Thoracic aorta endothelial cell (primary cell): ENCODE results near the gene GABRR2. TPM values are rescaled to one million over a fixed set of nuclear protein-coding genes. Genes with fewer than 3 reads are reported as not detected.

ENCODE experiments used
- total RNA-seq: library from RNA; depleted of rRNA; stranded (reverse); fragments of >200 nt; gene quantifications from 2 replicates; pipeline ENCODE4 v1.2.3, GENCODE V29; 2012

The GABRR2 gene
- total RNA-seq = 0.27 and 0.86 TPM in 2 replicates

DNA sequence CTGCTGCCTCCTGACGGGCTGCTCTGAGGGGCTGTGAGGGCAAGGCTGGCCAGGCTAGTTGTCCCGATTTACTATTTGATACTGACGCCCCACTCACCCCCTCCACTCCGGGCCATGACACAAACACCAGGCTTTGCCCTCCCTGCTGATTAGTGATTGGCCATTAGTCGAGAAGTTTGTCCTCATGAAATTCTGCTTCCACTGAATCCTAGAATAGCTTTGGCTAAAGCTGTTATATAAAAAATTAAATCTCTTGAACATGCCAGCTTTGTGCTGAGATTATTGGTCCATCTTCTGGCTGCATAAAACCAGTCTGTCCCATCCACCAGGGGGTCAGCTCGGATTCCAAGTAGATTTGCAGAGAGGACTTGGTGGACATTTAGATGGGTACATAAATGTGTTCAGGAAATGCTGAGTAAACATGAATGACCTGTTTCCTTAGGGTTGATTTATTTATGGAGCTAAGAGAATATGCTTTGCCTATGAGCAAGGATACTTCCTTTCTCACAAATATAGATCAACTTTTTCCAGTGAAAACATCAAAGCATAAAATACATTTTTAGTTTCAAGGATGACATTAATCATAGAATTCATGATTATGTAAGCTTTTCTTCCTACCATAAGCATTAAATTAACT lies at the start of gene GABRR2:
Gene GABRR2, minus strand, starts transcription at position 51 of the 637 bp plus-strand sequence. CDS start 134 bp downstream, outside the sequence.

DNA sequence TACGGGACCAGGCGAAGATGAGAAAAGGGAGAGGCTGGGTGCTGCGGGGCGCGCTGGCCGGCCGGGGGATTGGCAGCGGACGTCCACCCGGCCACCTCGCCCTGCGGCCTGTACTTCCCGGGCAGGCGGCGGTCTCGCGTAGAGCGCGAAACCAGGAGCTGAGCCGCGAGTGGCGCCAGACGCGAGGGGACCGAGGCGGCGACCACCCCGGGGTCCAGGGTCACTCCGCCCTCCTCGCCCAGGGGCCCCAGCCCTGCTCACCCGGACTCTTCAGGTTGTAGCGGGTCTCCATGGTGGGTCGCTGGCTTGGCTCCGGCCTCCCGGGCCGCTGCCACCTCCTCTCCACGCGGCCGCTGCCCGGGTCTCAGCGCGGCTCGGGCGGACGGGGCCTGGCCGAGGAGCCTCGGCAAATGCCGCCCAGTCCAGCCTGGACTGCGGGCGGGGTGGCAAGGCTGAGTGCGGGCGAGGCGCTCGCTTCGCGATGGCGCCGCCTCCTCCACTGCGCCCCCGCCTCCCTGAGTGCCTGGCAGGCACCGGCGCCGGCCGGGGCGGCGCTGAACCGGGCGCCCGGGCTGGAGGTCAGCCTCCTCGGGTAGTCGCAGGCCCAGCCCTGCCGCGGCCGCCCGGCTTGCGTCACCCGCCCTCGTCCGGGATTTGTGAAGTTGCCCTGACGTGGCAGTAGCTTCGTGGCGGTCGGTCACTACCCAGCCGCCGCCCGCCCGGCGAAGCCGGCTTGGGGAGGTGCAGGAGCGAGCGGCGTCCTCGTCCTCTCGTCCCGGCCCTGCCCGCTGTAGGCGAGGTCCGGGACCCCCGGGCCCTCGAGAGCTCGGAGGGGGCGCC lies 37.4 kb upstream of the GABRR2 start, which contains the start of gene UBE2J1:
Gene UBE2J1, minus strand, starts transcription at position 445 of the 840 bp plus-strand sequence. Its CDS starts 153 bp downstream, at position 292.

DNA sequence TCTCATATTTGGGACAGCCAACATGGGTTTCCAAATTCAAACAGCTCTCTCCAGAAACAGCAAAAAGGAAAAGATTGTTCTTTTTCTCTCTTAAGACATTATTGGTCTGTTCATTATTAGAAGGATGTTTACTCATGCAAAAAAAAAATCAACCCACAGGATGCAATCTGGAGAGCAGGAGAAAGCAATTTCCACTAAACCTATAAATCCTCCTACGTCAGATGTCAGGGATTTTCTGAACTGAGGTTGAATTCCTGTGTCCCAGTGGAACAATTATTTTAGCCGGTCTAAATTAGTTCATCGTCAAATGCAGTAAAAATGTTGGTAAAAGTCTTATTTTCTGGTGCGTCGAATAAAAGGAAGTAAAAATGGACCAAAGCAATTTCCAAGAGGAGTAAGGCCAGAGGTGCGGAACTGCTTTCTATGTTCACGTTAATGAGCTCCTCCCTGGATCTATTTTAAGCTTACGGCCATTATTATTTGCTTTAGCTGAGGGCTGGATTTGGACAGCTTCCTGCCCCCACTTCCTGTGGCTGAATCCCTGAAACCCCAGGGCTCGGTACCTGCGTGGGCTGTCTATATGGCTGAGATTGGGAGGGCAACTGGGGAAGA lies 97.7 kb downstream of the GABRR2 start, which contains the start of gene GABRR1:
Gene GABRR1, minus strand, starts transcription at position 60 of the 612 bp plus-strand sequence. Its CDS starts 36 bp downstream, at position 24.

Other genes starting within 250 kb of the GABRR2 start
- 92.8 and 97.1 TPM in 2 replicates for gene PNRC1, start 234.5 kb downstream of the GABRR2 start, total RNA-seq
- under 0.01 and 0.36 TPM in 2 replicates for gene SRSF12, start 197.2 kb downstream of the GABRR2 start, total RNA-seq
- gene PM20D2, start 169.2 kb downstream of the GABRR2 start, total RNA-seq = 20.7 and 22.7 TPM in 2 replicates
- gene GABRR1, start 97.9 kb downstream of the GABRR2 start, total RNA-seq = not detected in 2 replicates
- 97.1 and 114 TPM in 2 replicates for gene UBE2J1, start 37.4 kb upstream of the GABRR2 start, total RNA-seq
- gene RRAGD, start 97.0 kb upstream of the GABRR2 start, total RNA-seq = 0.27 and 1.1 TPM in 2 replicates
- gene ANKRD6, start 117.9 kb upstream of the GABRR2 start, total RNA-seq = 4.8 and 9.1 TPM in 2 replicates